K562 (cell line): Measurements from ENCODE around the gene CA6. TPM values are rescaled to one million over a fixed set of nuclear protein-coding genes. Genes with fewer than 3 reads are reported as not detected.

Experiments
- ATAC-seq: fragments of 200-7000 bp; cut with Tn5 transposase; 3 replicates; pipeline ENCODE4 v1.9.1; 2020; ENCODE audit warnings: moderate library complexity
- BruUV-seq: library from RNA; stranded (reverse); fragments of 400-500 nt; replicated peaks from 2 replicates; lab custom pipeline; 2021; lab: Mats Ljungman, UMichigan
- CTCF ChIA-PET: fragments of 300-600 bp; formaldehyde crosslinking; extraction: SDS; loops from one replicate; lab custom pipeline; 2021; ENCODE audit warnings: low intra/inter-chr PET ratio; lab: Yijun Ruan, JAX
- POLR2A ChIA-PET: fragments of 300-600, 350-650 bp; sonication (Branson Sonifier 250); formaldehyde crosslinking; extraction: SDS; loops from one replicate; lab custom pipeline; 2021; ENCODE audit warnings: antibody characterized with exemption, inconsistent platforms; lab: Yijun Ruan, JAX
- DNase-seq, 4 experiments: peaks; one replicate each; pipeline versions ENCODE4 v3.0.0 to v3.0.0-alpha.2; 2011 to 2018; ENCODE audit warnings: low spot score in 3 of 4, mixed read lengths in 3 of 4; ENCODE audit errors: extremely low read depth in 1 of 4
- FAIRE-seq: peaks from 2 replicates; lab custom pipeline; 2011; peaks lifted over from hg19 to GRCh38; lab: Jason Lieb, UNC
- H2AFZ ChIP-seq: 2 replicates; pipeline ENCODE4 v1.6.0; 2011; ENCODE audit warnings: low read depth, low read length, control low read depth, inconsistent platforms
- H3K27ac ChIP-seq: fragments of 200-600 bp; 3 replicates; pipeline ENCODE4 v1.8.0; 2011; ENCODE audit warnings: low read depth, mild to moderate bottlenecking, control low read depth, inconsistent platforms, low read length, moderate library complexity, mixed read lengths; ENCODE audit errors: extremely low read depth
- H3K27me3 ChIP-seq, 2 experiments: fragments of 300-600 bp in 1 of 2; 2 replicates in 1 of 2; 3 replicates in 1 of 2; pipeline versions ENCODE4 v1.6.0 to v1.8.0; 2011; ENCODE audit warnings: inconsistent platforms in 2 of 2, low read length in 2 of 2, mild to moderate bottlenecking in 1 of 2, mixed read lengths in 1 of 2, moderate library complexity in 1 of 2; ENCODE audit not compliant: control insufficient read depth in 2 of 2, insufficient read depth in 2 of 2
- H3K36me3 ChIP-seq: fragments of 300-600 bp; 3 replicates; pipeline ENCODE4 v1.8.0; 2011; ENCODE audit warnings: mild to moderate bottlenecking, low read length, inconsistent platforms; ENCODE audit not compliant: control insufficient read depth, insufficient read depth
- H3K4me1 ChIP-seq, 2 experiments: fragments of 200-600 bp in 1 of 2; replicated peaks in 1 of 2; 2 replicates in 1 of 2; 3 replicates in 1 of 2; pipeline versions ENCODE4 v1.5.1 to v1.8.0; 2011; ENCODE audit warnings: inconsistent platforms in 2 of 2, low read length in 2 of 2, mild to moderate bottlenecking in 1 of 2, mixed read lengths in 1 of 2, moderate library complexity in 1 of 2; ENCODE audit not compliant: control insufficient read depth in 2 of 2, insufficient read depth in 2 of 2
- H3K4me2 ChIP-seq: 2 replicates; pipeline ENCODE4 v1.6.1; 2011; ENCODE audit warnings: low read length, control low read depth, inconsistent platforms, mixed read lengths; ENCODE audit not compliant: insufficient read depth
- H3K4me3 ChIP-seq: fragments of 200-600 bp; sonication (generic), shearing (Covaris generic); 2 replicates; pipeline ENCODE4 v1.5.1; 2016; ENCODE audit warnings: control low read depth, inconsistent platforms
- H3K79me2 ChIP-seq: fragments of 200-600 bp; 3 replicates; pipeline ENCODE4 v1.8.0; 2011; ENCODE audit warnings: low read length, inconsistent platforms; ENCODE audit not compliant: control insufficient read depth, insufficient read depth
- H3K9ac ChIP-seq, 2 experiments: 2 replicates each; pipeline versions ENCODE4 v1.6.0 to v1.6.1; 2011; ENCODE audit warnings: low read depth in 2 of 2, low read length in 2 of 2, control low read depth in 1 of 2, inconsistent platforms in 1 of 2, mild to moderate bottlenecking in 1 of 2, mixed read lengths in 1 of 2; ENCODE audit not compliant: insufficient read depth in 1 of 2
- H3K9me1 ChIP-seq: one replicate; pipeline ENCODE4 v1.6.0; 2011; ENCODE audit warnings: inconsistent platforms, mild to moderate bottlenecking, low read length, moderate library complexity; ENCODE audit not compliant: control insufficient read depth, insufficient read depth
- H3K9me3 ChIP-seq: replicated peaks from 2 replicates; pipeline ENCODE4 v1.5.1; 2011; ENCODE audit warnings: low read depth, low read length, inconsistent platforms; ENCODE audit not compliant: control insufficient read depth, insufficient read depth
- H4K20me1 ChIP-seq: replicated peaks from 2 replicates; pipeline ENCODE4 v1.6.1; 2011; ENCODE audit warnings: low read length, inconsistent platforms, mixed read lengths; ENCODE audit not compliant: control insufficient read depth, insufficient read depth
- CHD4 ChIP-seq: fragments of 200-600 bp; sonication (generic); IDR thresholded peaks from 3 replicates; pipeline ENCODE4 v1.6.1; 2012; ENCODE audit warnings: low read depth, mild to moderate bottlenecking, mixed read lengths, low read length, inconsistent platforms; ENCODE audit not compliant: insufficient read depth, insufficient replicate concordance, poor library complexity, severe bottlenecking
- HDAC6 ChIP-seq: IDR thresholded peaks from 2 replicates; pipeline ENCODE4 v1.6.1; 2012; ENCODE audit warnings: low read depth, mild to moderate bottlenecking, control low read depth, inconsistent platforms, low read length, moderate library complexity
- SMARCA4 ChIP-seq: fragments of 450-650 bp; IDR thresholded peaks from 2 replicates; pipeline ENCODE4 v1.6.1; 2016
- SP1 ChIP-seq: sonication (generic); formaldehyde crosslinking; IDR thresholded peaks from 2 replicates; pipeline ENCODE4 v1.8.1; 2022; ENCODE audit warnings: mild to moderate bottlenecking, missing genetic modification reagents
- WGBS: fragments of 100-300 bp; shearing (Covaris generic); methylation state at CpG from one replicate; pipeline ENCODE4 v1.1.6; 2016; ENCODE audit warnings: low coverage, mixed read lengths; ENCODE audit not compliant: insufficient coverage; ENCODE audit errors: missing lambda C conversion rate; 5-methylcytosine and 5-hydroxymethylcytosine counted together
- in situ Hi-C: fragments of 300-500 bp; cut with MboI; formaldehyde crosslinking; loops from 4 replicates; pipeline ENCODE4 v1.15.0; 2018; ENCODE audit warnings: inconsistent platforms, mixed read lengths
- intact Hi-C: fragments of 100-400 bp; cut with micrococcal nuclease; formaldehyde crosslinking; loops from 2 replicates; pipeline ENCODE4 v1.14.2; 2022
- polyA plus RNA-seq, 8 experiments: library from polyadenylated mRNA; depleted of rRNA in 4 of 8; stranded (reverse) in 5 of 8; unstranded in 3 of 8; fragments of >200 nt; fragmentation: Nextera tagmentation in 2 of 8; fragmentation: Illumina TruSeq in 1 of 8; extraction: Ambion mirVana in 2 of 8; extraction: Trizol in 1 of 8; gene quantifications; 2 replicates each; pipeline versions ENCODE4 v1.2.1 to v1.2.3, GENCODE V29; 2011 to 2014; ENCODE audit warnings: inconsistent platforms in 1 of 8, missing spikeins in 1 of 8
- total RNA-seq, 7 experiments: library from RNA; depleted of rRNA in 6 of 7; stranded (reverse); fragments of >200 nt in 6 of 7; fragmentation: Illumina TruSeq in 2 of 7; extraction: Trizol in 2 of 7; gene quantifications; 2 replicates each; pipeline versions ENCODE4 v1.2.1 to v1.2.3, GENCODE V29; 2011 to 2021; ENCODE audit warnings: low replicate concordance in 1 of 7
- TF ChIP-seq, protein P1 (sequence below), 2 experiments: fragments of 450-650 bp; conservative IDR thresholded peaks; 2 replicates each; pipeline ENCODE4 v1.6.1; 2017; ENCODE audit warnings: mild to moderate bottlenecking in 2 of 2, moderate library complexity in 2 of 2
- TF ChIP-seq, protein P2 (sequence below), 2 experiments: fragments of 450-650 bp in 1 of 2; sonication (generic) in 1 of 2; formaldehyde crosslinking in 1 of 2; IDR thresholded peaks; 2 replicates each; pipeline versions ENCODE4 v1.7.1 to v1.9.0; 2016 to 2022; ENCODE audit warnings: inconsistent platforms in 1 of 2, mild to moderate bottlenecking in 1 of 2, missing genetic modification reagents in 1 of 2

CA6 gene
- total and polyA plus RNA-seq, 9 of the 15 experiments (the other 6 are each of a cell fraction or from before 2014, with no cell fraction given), result not detected

DNA sequence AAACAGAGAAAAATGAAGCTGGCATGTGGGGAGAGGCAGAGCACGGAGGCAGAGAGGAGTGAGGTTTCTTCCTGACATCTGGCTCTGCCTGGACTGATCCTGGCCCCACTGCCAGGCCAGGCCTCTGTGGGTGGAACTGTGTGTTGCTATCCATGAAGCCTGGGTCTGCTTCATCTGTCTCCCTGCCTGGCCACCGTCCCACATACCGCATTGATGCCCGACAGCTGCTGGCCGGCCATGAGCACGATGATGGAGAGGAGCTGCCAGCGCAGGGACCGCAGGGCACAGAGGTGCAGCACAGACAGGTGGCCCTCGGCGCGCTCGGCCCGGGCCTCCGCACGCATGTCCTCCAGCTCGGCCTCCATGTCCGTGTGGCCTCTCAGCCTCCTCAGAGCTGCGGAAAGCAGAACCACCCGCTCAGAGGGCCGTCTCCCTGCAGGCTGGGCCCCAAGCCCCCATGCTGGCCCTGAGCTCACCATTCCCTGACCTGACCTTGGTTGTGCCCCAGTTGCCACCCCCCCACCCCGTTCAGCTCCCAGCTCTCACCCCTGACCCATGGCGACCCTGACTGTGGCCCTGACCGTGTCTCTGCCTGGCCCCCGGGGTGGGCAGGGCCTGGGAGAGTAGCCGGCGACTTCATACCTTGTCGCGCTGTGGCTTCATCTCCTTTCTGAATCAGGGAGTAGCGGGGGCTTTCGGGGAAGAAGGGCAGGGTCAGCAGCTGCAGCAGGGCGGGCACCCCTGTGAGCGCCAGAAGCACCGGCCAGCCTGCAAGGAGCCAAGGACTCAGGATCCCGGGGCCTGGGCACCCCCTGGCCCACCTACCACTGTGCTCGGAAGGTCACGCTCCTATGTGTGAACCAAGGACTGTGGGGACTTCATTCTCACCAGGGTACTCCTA lies 69.1 kb downstream of the CA6 start:
- Histone ChIP-seq H3K9me3 (no peaks in the 10 kb centered on the region), H3K9me1 (no peaks in the 10 kb centered on the region), H3K4me2 (no peak overlapping the region), H3K4me1 (peaks cover 0 to 7% of the 10 kb centered on the region in 2 experiments; a peak in 1 of 5 replicates), H3K27me3 (peaks cover 66 to 88% of the 10 kb centered on the region in 2 experiments), H3K27ac (no peak overlapping the region), H3K9ac (no peak overlapping the region), H2AFZ (no peak overlapping the region), H3K36me3 (no peaks in the 10 kb centered on the region), H4K20me1 (peaks cover 8% of the 10 kb centered on the region; the same call in 1 of the 2 replicates), H3K79me2 (no peaks in the 10 kb centered on the region), H3K4me3 (no peak overlapping the region)
- CTCF ChIA-PET, result no interaction called here
- intact Hi-C loops (no loop called here), in situ Hi-C loops (loop anchor here (5.0 to 10.0 kb wide), 2 partner anchors 83 to 180 kb away; no protein-coding TSS in a partner anchor)
- DNase-seq (no peak), FAIRE-seq (no peak), ATAC-seq (no peak)
- BruUV-seq, result no TSS peak
- 4% methylated on average over 31 of the region's 36 CpGs for WGBS
- TF ChIP-seq, protein P1, sequence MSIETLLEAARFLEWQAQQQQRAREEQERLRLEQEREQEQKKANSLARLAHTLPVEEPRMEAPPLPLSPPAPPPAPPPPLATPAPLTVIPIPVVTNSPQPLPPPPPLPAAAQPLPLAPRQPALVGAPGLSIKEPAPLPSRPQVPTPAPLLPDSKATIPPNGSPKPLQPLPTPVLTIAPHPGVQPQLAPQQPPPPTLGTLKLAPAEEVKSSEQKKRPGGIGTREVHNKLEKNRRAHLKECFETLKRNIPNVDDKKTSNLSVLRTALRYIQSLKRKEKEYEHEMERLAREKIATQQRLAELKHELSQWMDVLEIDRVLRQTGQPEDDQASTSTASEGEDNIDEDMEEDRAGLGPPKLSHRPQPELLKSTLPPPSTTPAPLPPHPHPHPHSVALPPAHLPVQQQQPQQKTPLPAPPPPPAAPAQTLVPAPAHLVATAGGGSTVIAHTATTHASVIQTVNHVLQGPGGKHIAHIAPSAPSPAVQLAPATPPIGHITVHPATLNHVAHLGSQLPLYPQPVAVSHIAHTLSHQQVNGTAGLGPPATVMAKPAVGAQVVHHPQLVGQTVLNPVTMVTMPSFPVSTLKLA (conservative IDR thresholded peaks at IDR 0.05), result no peak
- TF ChIP-seq CHD4 (no peak), SMARCA4 (no peak), SP1 (no peak), HDAC6 (no peak)
- TF ChIP-seq, protein P2, sequence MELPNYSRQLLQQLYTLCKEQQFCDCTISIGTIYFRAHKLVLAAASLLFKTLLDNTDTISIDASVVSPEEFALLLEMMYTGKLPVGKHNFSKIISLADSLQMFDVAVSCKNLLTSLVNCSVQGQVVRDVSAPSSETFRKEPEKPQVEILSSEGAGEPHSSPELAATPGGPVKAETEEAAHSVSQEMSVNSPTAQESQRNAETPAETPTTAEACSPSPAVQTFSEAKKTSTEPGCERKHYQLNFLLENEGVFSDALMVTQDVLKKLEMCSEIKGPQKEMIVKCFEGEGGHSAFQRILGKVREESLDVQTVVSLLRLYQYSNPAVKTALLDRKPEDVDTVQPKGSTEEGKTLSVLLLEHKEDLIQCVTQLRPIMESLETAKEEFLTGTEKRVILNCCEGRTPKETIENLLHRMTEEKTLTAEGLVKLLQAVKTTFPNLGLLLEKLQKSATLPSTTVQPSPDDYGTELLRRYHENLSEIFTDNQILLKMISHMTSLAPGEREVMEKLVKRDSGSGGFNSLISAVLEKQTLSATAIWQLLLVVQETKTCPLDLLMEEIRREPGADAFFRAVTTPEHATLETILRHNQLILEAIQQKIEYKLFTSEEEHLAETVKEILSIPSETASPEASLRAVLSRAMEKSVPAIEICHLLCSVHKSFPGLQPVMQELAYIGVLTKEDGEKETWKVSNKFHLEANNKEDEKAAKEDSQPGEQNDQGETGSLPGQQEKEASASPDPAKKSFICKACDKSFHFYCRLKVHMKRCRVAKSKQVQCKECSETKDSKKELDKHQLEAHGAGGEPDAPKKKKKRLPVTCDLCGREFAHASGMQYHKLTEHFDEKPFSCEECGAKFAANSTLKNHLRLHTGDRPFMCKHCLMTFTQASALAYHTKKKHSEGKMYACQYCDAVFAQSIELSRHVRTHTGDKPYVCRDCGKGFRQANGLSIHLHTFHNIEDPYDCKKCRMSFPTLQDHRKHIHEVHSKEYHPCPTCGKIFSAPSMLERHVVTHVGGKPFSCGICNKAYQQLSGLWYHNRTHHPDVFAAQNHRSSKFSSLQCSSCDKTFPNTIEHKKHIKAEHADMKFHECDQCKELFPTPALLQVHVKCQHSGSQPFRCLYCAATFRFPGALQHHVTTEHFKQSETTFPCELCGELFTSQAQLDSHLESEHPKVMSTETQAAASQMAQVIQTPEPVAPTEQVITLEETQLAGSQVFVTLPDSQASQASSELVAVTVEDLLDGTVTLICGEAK (IDR thresholded peaks at IDR 0.05), result no peak
- TF ChIP-seq, protein P2 (CRISPR knock-in tag; IDR thresholded peaks at IDR 0.05), result no peak
- POLR2A ChIA-PET, result interaction anchor here (0.6 to 1.6 kb wide), 10 partner anchors 10 to 155 kb away, joined by 3 to 6 read pairs (median 4); no protein-coding TSS in a partner anchor
